ENCODE results near the gene LAPTM5.

DNA sequence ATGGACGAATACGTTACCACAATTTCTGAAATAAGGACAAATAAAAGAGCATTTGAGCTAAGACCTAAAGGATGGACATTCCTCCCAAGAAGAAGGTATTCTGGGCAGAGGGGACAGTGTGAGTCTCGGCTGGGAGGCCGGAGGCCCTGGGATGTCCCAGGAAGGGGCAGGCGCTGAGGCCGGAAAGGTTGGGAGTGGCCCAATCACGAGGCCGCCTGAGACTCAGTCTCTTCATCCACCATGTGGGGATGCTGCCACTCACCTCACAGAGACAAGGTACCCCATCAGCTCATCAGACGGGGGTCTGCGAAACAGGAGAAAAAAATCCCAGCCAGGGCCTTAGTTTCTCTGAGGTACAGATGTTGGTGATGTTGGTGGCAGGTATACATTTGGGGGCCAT, 24.3 kb upstream of the LAPTM5 start:
- TF ChIP-seq SNRNP70 (IDR thresholded peaks at IDR 0.05; ENCODE audit: low read depth, low read length) (no peak), PHF21A (CRISPR knock-in tag; IDR thresholded peaks at IDR 0.05) (no peak), ZNF274 (CRISPR knock-in tag; IDR thresholded peaks at IDR 0.05) (no peak), FIP1L1 (IDR thresholded peaks at IDR 0.05; ENCODE audit: borderline replicate concordance, insufficient read depth, low read depth, low read length) (no peak), KMT2B (CRISPR knock-in tag; IDR thresholded peaks at IDR 0.05) (no peak), JUN (CRISPR knock-in tag; IDR thresholded peaks at IDR 0.05) (no peak), JUNB (CRISPR knock-in tag; IDR thresholded peaks at IDR 0.05; ENCODE audit: borderline replicate concordance) (no peak), SMAD3 (CRISPR knock-in tag; IDR thresholded peaks at IDR 0.05) (no peak), HCFC1 (IDR thresholded peaks at IDR 0.05; ENCODE audit: low read depth, low read length) (no peak), RFX5 (IDR thresholded peaks at IDR 0.05; ENCODE audit: low read depth, low read length) (no peak)
- TF ChIP-seq, protein P1, sequence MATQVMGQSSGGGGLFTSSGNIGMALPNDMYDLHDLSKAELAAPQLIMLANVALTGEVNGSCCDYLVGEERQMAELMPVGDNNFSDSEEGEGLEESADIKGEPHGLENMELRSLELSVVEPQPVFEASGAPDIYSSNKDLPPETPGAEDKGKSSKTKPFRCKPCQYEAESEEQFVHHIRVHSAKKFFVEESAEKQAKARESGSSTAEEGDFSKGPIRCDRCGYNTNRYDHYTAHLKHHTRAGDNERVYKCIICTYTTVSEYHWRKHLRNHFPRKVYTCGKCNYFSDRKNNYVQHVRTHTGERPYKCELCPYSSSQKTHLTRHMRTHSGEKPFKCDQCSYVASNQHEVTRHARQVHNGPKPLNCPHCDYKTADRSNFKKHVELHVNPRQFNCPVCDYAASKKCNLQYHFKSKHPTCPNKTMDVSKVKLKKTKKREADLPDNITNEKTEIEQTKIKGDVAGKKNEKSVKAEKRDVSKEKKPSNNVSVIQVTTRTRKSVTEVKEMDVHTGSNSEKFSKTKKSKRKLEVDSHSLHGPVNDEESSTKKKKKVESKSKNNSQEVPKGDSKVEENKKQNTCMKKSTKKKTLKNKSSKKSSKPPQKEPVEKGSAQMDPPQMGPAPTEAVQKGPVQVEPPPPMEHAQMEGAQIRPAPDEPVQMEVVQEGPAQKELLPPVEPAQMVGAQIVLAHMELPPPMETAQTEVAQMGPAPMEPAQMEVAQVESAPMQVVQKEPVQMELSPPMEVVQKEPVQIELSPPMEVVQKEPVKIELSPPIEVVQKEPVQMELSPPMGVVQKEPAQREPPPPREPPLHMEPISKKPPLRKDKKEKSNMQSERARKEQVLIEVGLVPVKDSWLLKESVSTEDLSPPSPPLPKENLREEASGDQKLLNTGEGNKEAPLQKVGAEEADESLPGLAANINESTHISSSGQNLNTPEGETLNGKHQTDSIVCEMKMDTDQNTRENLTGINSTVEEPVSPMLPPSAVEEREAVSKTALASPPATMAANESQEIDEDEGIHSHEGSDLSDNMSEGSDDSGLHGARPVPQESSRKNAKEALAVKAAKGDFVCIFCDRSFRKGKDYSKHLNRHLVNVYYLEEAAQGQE (IDR thresholded peaks at IDR 0.05; ENCODE audit: borderline replicate concordance in 1 of 2, low read depth in 1 of 2, low read length in 2 of 2): no peak
- TF ChIP-seq, protein P2, sequence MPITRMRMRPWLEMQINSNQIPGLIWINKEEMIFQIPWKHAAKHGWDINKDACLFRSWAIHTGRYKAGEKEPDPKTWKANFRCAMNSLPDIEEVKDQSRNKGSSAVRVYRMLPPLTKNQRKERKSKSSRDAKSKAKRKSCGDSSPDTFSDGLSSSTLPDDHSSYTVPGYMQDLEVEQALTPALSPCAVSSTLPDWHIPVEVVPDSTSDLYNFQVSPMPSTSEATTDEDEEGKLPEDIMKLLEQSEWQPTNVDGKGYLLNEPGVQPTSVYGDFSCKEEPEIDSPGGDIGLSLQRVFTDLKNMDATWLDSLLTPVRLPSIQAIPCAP (CRISPR knock-in tag; IDR thresholded peaks at IDR 0.05; ENCODE audit: low read depth): no peak
- TF ChIP-seq, protein P3, sequence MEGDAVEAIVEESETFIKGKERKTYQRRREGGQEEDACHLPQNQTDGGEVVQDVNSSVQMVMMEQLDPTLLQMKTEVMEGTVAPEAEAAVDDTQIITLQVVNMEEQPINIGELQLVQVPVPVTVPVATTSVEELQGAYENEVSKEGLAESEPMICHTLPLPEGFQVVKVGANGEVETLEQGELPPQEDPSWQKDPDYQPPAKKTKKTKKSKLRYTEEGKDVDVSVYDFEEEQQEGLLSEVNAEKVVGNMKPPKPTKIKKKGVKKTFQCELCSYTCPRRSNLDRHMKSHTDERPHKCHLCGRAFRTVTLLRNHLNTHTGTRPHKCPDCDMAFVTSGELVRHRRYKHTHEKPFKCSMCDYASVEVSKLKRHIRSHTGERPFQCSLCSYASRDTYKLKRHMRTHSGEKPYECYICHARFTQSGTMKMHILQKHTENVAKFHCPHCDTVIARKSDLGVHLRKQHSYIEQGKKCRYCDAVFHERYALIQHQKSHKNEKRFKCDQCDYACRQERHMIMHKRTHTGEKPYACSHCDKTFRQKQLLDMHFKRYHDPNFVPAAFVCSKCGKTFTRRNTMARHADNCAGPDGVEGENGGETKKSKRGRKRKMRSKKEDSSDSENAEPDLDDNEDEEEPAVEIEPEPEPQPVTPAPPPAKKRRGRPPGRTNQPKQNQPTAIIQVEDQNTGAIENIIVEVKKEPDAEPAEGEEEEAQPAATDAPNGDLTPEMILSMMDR (CRISPR knock-in tag; IDR thresholded peaks at IDR 0.05): no peak

Measured in HepG2 (cell line).